Heart right ventricle (tissue), 16 donors: ENCODE results near the gene USP12. TPM values are rescaled to one million over a fixed set of nuclear protein-coding genes. Genes with fewer than 3 reads are reported as not detected.

Experiments used
- ATAC-seq, 8 donors: fragments of 200-7000 bp; cut with Tn5 transposase; one replicate each; pipeline ENCODE4 v1.9.1; 2020; ENCODE audit warnings: mild to moderate bottlenecking in 8 of 8, moderate library complexity in 8 of 8, moderate number of reproducible peaks in 1 of 8
- DNase-seq, 2 donors: peaks; one replicate each; pipeline ENCODE4 v3.0.0-alpha.2; 2020
- H3K27ac ChIP-seq, 10 donors: fragments of 200-600 bp; sonication (generic) in 2 of 10; one replicate each; pipeline versions ENCODE4 v1.5.0 to v1.8.0; 2020 to 2022; ENCODE audit warnings: mild to moderate bottlenecking in 3 of 10
- H3K27me3 ChIP-seq, 7 donors: fragments of 200-600 bp; one replicate each; pipeline ENCODE4 v1.8.0; 2021 to 2022; ENCODE audit warnings: mild to moderate bottlenecking in 2 of 7
- H3K36me3 ChIP-seq, 9 donors: fragments of 200-600 bp; sonication (generic) in 1 of 9; one replicate each; pipeline versions ENCODE4 v1.5.0 to v1.8.0; 2020 to 2022; ENCODE audit warnings: mild to moderate bottlenecking in 2 of 9
- H3K4me1 ChIP-seq, 9 donors: fragments of 200-600 bp; sonication (generic) in 1 of 9; one replicate each; pipeline versions ENCODE4 v1.5.0 to v1.8.0; 2020 to 2022; ENCODE audit warnings: mild to moderate bottlenecking in 4 of 9
- H3K4me3 ChIP-seq, 10 donors: fragments of 200-600 bp; sonication (generic) in 2 of 10; one replicate each; pipeline versions ENCODE4 v1.5.0 to v1.8.0; 2020 to 2022; ENCODE audit warnings: mild to moderate bottlenecking in 7 of 10, moderate library complexity in 2 of 10
- H3K9me3 ChIP-seq, 11 donors: fragments of 200-600 bp in 10 of 11; sonication (generic) in 2 of 11; one replicate each; pipeline versions ENCODE4 v1.5.0 to v1.8.0; 2013 to 2022; ENCODE audit warnings: mild to moderate bottlenecking in 2 of 11, control low read depth in 1 of 11, moderate library complexity in 1 of 11
- WGBS, 2 donors: extraction: QIAGEN DNeasy Blood & Tissue Kit; methylation state at CpG; one replicate each; pipeline ENCODE4 v1.1.7; 2013; ENCODE audit warnings: inconsistent platforms in 1 of 2; 5-methylcytosine and 5-hydroxymethylcytosine counted together
- intact Hi-C, 10 donors: fragments of 100-400 bp; cut with DNase I; formaldehyde crosslinking; loops; one replicate each; pipeline versions ENCODE4 v1.11.1 to v1.14.2; 2022
- polyA plus RNA-seq, 2 donors: library from polyadenylated mRNA; stranded (reverse); fragments of 200-250 nt; gene quantifications; one replicate each; pipeline ENCODE4 v1.2.3, GENCODE V29; 2013
- total RNA-seq, 10 donors: library from RNA; stranded (reverse); fragmentation: NEBNext Ultra II Directional in 3 of 10; extraction: Animal tissue kit (Norgen Biotek cat#: 25700) in 3 of 10; gene quantifications; one replicate each; pipeline versions ENCODE4 v1.2.1 to v1.2.4, GENCODE V29; 2021 to 2023
- TF ChIP-seq, protein P1 (sequence below), 9 donors: fragments of 200-600 bp; sonication (generic) in 2 of 9; IDR thresholded peaks; one replicate each; pipeline versions ENCODE4 v1.5.0 to v1.8.0; 2021 to 2022; ENCODE audit warnings: antibody characterized with exemption in 9 of 9, mild to moderate bottlenecking in 5 of 9, moderate library complexity in 1 of 9
- donor health status: Arrhythmogenic right ventricular cardiomyopathy.
- donor health status: ischemic (EF 13 %, LVEDD 7.1; RV severe dilation, severe dysfunction).
- donor health status: healthy with polysubstance abuse.
- donor health status: DM: no; HTN: yes; CAD: no.
- donor health status: DM: no; HTN: no; CAD: no.
- donor health status: ischemic (EF 25% LVEDD 6.9; RV normal size, moderate dysfunction).
- donor health status: ischemic (EF 25% LVEDD 5.7; RV mildly dilated, moderate dysfunction).
- donor health status: healthy.
- donor health status: DM: yes; HTN: yes; CAD: no.
- donor health status: Ischemic cardiomyopathy.
- donor health status: ischemic (EF 35%, LVEDD 5.7; RV mildly dilated, moderate dysfunction).
- donor health status: nonischemic (EF 11% LVEDD 7.7; RV severe dilation, severe dysfunction).
- donor health status: DM: yes; HTN: yes; CAD: no.
- donor health status: PGD.
- donor health status: ischemic (EF 29% LVEDD 5.4; RV normal size, mild dysfunction).
- donor health status: nonischemic (EF 23%, LVEDD 6.1; RV moderate dilation, normal function).

USP12 gene
- total and polyA plus RNA-seq, 12 donors: 4.3 to 22.9 (median 19.0) TPM

GRCh38 chr13:27036236-27036981, 135.2 kb downstream of the USP12 start:
- ATAC-seq: peak in 2 of 8 donors; percentile 28 to 59
- Histone ChIP-seq H3K9me3 (no peaks in the 10 kb centered on the region), H3K4me1 (peaks cover 0 to 25% (median 12%) of the 10 kb centered on the region in 9 donors), H3K27me3 (peaks cover 0 to 8% (median 0%) of the 10 kb centered on the region in 7 donors), H3K4me3 (no peak overlapping the region), H3K36me3 (no peaks in the 10 kb centered on the region), H3K27ac (no peak overlapping the region)
- TF ChIP-seq, protein P1, sequence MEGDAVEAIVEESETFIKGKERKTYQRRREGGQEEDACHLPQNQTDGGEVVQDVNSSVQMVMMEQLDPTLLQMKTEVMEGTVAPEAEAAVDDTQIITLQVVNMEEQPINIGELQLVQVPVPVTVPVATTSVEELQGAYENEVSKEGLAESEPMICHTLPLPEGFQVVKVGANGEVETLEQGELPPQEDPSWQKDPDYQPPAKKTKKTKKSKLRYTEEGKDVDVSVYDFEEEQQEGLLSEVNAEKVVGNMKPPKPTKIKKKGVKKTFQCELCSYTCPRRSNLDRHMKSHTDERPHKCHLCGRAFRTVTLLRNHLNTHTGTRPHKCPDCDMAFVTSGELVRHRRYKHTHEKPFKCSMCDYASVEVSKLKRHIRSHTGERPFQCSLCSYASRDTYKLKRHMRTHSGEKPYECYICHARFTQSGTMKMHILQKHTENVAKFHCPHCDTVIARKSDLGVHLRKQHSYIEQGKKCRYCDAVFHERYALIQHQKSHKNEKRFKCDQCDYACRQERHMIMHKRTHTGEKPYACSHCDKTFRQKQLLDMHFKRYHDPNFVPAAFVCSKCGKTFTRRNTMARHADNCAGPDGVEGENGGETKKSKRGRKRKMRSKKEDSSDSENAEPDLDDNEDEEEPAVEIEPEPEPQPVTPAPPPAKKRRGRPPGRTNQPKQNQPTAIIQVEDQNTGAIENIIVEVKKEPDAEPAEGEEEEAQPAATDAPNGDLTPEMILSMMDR (IDR thresholded peaks at IDR 0.05): no peak
- 65 to 66% methylated on average over 8 of the region's 8 CpGs for WGBS, 2 donors
- DNase-seq: no peak
- intact Hi-C loops: no loop called here

- H3K4me3 ChIP-seq: no peak overlapping the region
- peaks cover 0 to 25% (median 12%) of the 10 kb centered on the region in 9 donors for H3K4me1 ChIP-seq
- DNase-seq (no peak), ATAC-seq (no peak)
- H3K36me3 ChIP-seq: no peaks in the 10 kb centered on the region
- no peaks in the 10 kb centered on the region for H3K9me3 ChIP-seq
- 93 to 95% methylated on average over 11 of the region's 11 CpGs for WGBS, 2 donors
- no peak overlapping the region for H3K27ac ChIP-seq
- TF ChIP-seq, protein P1 (IDR thresholded peaks at IDR 0.05): no peak
- peaks cover 0 to 8% (median 0%) of the 10 kb centered on the region in 7 donors for H3K27me3 ChIP-seq
- intact Hi-C loops: no loop called here
These were observed 135.7 kb downstream of the USP12 start for GRCh38 chr13:27035892-27036235.

- peak in 1 of 2 donors; percentile 13 for DNase-seq
- no peaks in the 10 kb centered on the region for H3K36me3 ChIP-seq
- H3K4me3 ChIP-seq: peak overlapping the region in 7 of 10 donors; percentile 1 to 45 (median 24)
- TF ChIP-seq, protein P1 (IDR thresholded peaks at IDR 0.05): no peak
- intact Hi-C loops: no loop called here
- H3K27ac ChIP-seq: no peak overlapping the region
- H3K9me3 ChIP-seq: no peaks in the 10 kb centered on the region
- peak in 7 of 8 donors; percentile 49 to 70 (median 55) for ATAC-seq
- H3K4me1 ChIP-seq: peaks cover 0 to 25% (median 12%) of the 10 kb centered on the region in 9 donors
- peaks cover 0 to 8% (median 0%) of the 10 kb centered on the region in 7 donors for H3K27me3 ChIP-seq
- WGBS, 2 donors: 19 to 24% methylated on average over 18 of the region's 18 CpGs
These were observed 136.9 kb downstream of the USP12 start for GRCh38 chr13:27034678-27035111.

DNA sequence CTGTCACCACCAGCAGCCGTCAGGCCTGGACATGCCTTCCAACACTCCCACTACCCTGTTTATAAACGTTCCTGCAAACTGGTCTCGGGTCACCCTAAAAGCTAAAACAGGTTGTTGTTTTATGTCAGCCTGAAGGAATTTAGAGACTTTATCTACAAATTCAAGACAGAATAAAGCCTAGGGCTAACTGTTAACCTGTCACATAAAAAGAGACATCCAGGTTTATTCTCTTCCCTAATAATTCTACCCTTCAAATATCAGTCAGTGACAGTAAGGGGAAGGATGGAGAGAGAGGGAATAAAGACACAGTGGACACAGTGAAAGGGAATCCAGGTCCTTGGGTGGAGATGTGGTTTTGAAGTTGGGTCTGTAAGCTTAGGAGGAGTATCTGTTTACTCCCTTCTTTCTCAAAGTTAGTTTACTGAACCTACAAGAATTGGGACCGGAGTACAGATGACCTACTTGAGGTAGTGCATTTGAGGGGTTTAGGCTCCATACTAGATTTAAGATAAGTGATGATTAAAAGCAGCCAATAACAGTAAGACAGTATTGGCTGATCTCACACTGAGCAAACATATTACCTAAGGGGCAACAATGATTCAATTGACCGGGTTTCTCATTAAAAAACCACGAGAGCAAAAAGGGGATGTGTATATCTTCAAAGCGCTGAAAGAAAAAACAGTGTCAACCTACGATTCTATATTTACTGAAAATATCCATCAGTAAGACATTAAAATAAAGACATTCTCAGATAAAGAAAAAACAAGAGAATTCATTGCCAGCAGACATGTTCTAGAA, 142.7 kb downstream of the USP12 start:
- no peak overlapping the region for H3K27ac ChIP-seq
- intact Hi-C loops: no loop called here
- TF ChIP-seq, protein P1 (IDR thresholded peaks at IDR 0.05): no peak

More for the DNA sequence above, 142.7 kb downstream of the USP12 start:
- no peaks in the 10 kb centered on the region for H3K36me3 ChIP-seq
- ATAC-seq: no peak
- H3K27me3 ChIP-seq: peaks cover 0 to 10% (median 0%) of the 10 kb centered on the region in 7 donors
- no peaks in the 10 kb centered on the region for H3K9me3 ChIP-seq
- no peak overlapping the region for H3K4me3 ChIP-seq
- H3K4me1 ChIP-seq: no peaks in the 10 kb centered on the region
- DNase-seq: no peak
- 62 to 69% methylated on average over 8 of the region's 8 CpGs for WGBS, 2 donors
